ENCODE measurements around the gene WDR45B. TPM values are rescaled to one million over a fixed set of nuclear protein-coding genes. Genes with fewer than 3 reads are reported as not detected.

The WDR45B gene
- total RNA-seq, 3 donors from 2014 or later, result 74.2 to 118 (median 83.9) TPM

- no peaks in the 10 kb centered on the region for H3K4me1 ChIP-seq
- H3K9me3 ChIP-seq, result peaks cover 4 to 6% of the 10 kb centered on the region in 2 donors
- H3K4me3 ChIP-seq, result no peak overlapping the region
- TF ChIP-seq CTCF (IDR thresholded peaks at IDR 0.05), result no peak
- no peak for TF ChIP-seq POLR2A (IDR thresholded peaks at IDR 0.05)
- no peak for TF ChIP-seq POLR2AphosphoS5 (IDR thresholded peaks at IDR 0.05)
- no peaks in the 10 kb centered on the region for H3K27me3 ChIP-seq
- DNase-seq (ENCODE audit: low spot score in 2 of 2), result no peak
- intact Hi-C loops (cut with DNase I; ENCODE audit: low total_unique reads), result no loop called here
- H3K27ac ChIP-seq, result no peak overlapping the region
- H3K36me3 ChIP-seq, result no peaks in the 10 kb centered on the region
These were observed 45.1 kb upstream of the WDR45B start for GRCh38 chr17:82693168-82693867.

GRCh38 chr17:82692268-82692667 lies 44.0 kb upstream of the WDR45B start:
- no peaks in the 10 kb centered on the region for H3K4me1 ChIP-seq
- peaks cover 4 to 6% of the 10 kb centered on the region in 2 donors for H3K9me3 ChIP-seq
- no peak overlapping the region for H3K4me3 ChIP-seq
- intact Hi-C loops (cut with DNase I; ENCODE audit: low total_unique reads), result no loop called here
- no peaks in the 10 kb centered on the region for H3K36me3 ChIP-seq
- DNase-seq (ENCODE audit: low spot score in 2 of 2), result no peak
- H3K27ac ChIP-seq, result peak overlapping the region in 1 of 2 donors; percentile 66
- no peaks in the 10 kb centered on the region for H3K27me3 ChIP-seq
- TF ChIP-seq CTCF (IDR thresholded peaks at IDR 0.05) (no peak), POLR2AphosphoS5 (IDR thresholded peaks at IDR 0.05) (no peak), POLR2A (IDR thresholded peaks at IDR 0.05) (no peak)

GRCh38 chr17:82691714-82692113 lies 43.5 kb upstream of the WDR45B start:
- peak overlapping the region; percentile 60 to 66 for H3K27ac ChIP-seq
- peaks cover 4 to 6% of the 10 kb centered on the region in 2 donors for H3K9me3 ChIP-seq
- intact Hi-C loops (cut with DNase I; ENCODE audit: low total_unique reads), result no loop called here
- no peaks in the 10 kb centered on the region for H3K4me1 ChIP-seq
- H3K36me3 ChIP-seq, result no peaks in the 10 kb centered on the region
- TF ChIP-seq POLR2A (IDR thresholded peaks at IDR 0.05) (no peak), POLR2AphosphoS5 (IDR thresholded peaks at IDR 0.05) (no peak), CTCF (IDR thresholded peaks at IDR 0.05) (no peak)
- H3K27me3 ChIP-seq, result no peaks in the 10 kb centered on the region
- H3K4me3 ChIP-seq, result no peak overlapping the region
- no peak for DNase-seq (ENCODE audit: low spot score in 2 of 2)

GRCh38 chr17:82690786-82691489 lies 42.7 kb upstream of the WDR45B start:
- Histone ChIP-seq H3K9me3 (peaks cover 4 to 6% of the 10 kb centered on the region in 2 donors), H3K27ac (peak overlapping the region; percentile 60 to 66), H3K4me1 (no peaks in the 10 kb centered on the region), H3K36me3 (no peaks in the 10 kb centered on the region), H3K27me3 (no peaks in the 10 kb centered on the region), H3K4me3 (no peak overlapping the region)
- TF ChIP-seq POLR2AphosphoS5 (IDR thresholded peaks at IDR 0.05) (no peak), CTCF (IDR thresholded peaks at IDR 0.05) (no peak), POLR2A (IDR thresholded peaks at IDR 0.05) (no peak)
- intact Hi-C loops (cut with DNase I; ENCODE audit: low total_unique reads), result no loop called here
- no peak for DNase-seq (ENCODE audit: low spot score in 2 of 2)

GRCh38 chr17:82689077-82689476 lies 40.8 kb upstream of the WDR45B start:
- Histone ChIP-seq H3K9me3 (no peaks in the 10 kb centered on the region), H3K27me3 (no peaks in the 10 kb centered on the region), H3K4me3 (no peak overlapping the region), H3K4me1 (no peaks in the 10 kb centered on the region), H3K27ac (peak overlapping the region; percentile 92 to 95), H3K36me3 (no peaks in the 10 kb centered on the region)
- DNase-seq (ENCODE audit: low spot score in 2 of 2), result no peak
- intact Hi-C loops (cut with DNase I; ENCODE audit: low total_unique reads), result no loop called here
- TF ChIP-seq POLR2A (IDR thresholded peaks at IDR 0.05), result no peak
- no peak for TF ChIP-seq POLR2AphosphoS5 (IDR thresholded peaks at IDR 0.05)
- no peak for TF ChIP-seq CTCF (IDR thresholded peaks at IDR 0.05)

All from breast epithelium (tissue), 4 donors.